Activated naive CD4-positive, alpha-beta T cell treated with Interleukin-2 at 50 U/mL for 16 hours (primary cell): Measurements from ENCODE around the gene ATP5MC3.

Experiments
- DNase-seq: peaks from one replicate; pipeline ENCODE4 v3.0.0-alpha.2; 2020

The ATP5MC3 gene

DNA sequence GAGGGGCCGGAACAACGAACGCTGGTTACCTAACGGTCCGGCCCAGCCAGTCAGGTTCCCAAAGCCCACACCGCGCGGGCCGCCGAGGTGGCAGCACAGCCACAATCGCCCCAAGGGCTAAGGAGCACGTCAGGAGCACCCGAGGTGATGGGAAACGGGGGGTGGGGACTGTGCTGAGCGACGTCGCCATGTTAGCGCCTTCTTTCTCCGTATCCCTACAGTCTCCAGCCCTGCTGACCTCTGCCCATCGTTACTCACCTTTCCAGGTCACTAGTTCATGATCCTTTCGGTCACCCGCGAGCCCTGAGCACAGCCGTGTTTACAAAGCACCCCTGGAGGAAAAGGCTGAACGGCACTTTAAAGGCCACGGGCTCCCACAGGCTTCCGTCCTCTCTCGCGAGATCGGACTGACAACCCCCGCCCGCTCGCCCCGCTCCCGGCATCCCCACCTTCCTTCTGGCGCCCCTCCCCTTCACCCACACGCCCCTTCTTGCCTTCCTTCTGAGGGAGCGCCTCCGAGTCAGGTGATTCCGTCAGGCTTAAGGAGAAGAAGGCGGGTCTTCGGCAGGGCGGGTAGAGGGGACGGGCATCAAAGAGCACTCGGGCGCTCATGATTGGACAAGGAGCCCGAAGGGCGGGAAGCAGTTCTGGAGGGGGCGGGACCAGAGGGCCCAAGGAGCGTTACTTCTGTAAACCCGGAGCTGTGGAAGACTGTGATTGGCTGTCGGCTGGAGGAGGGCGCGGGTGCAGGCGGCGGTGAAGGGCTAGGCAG, 13.5 kb downstream of the ATP5MC3 start, which contains the start of gene ATF2:
Gene ATF2 (minus strand): TSS at position 412 of the 772 bp plus-strand sequence. CDS start 31,760 bp downstream, outside the sequence.
- DNase-seq = peak; percentile 98

DNA sequence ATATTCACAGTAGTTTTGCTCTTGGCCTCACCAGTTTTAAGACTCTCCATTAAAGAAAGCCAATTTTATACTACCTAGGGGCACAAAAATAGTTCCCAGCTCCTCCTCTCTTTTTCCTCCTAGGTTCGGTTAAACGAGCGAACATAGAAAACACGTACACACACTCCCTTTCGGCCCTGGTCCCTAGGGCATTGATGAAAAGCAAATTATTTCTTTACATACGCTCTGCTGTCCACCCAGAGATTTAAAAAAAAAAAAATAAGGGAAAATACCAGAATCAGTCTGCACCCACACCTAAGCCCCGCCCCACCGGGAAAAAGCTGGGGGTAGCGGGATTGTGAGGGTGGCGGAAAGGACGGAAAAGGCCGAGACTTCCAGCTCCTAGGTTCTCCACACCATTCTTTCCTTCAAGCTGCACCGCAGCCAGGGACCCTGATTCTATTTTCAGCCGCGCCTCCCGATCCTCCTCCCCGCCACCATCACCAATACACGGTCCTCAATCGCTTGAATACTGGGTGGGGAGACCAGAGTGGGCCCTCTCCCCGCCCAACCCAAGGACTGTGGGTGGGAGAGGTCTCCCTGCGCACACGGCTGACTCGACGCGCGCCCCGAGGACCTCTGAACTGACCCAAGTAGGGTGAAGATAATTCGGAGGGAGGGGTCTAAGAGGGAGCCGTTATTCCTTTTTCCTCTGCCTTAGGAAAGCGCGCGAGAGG, 14.3 kb downstream of the ATP5MC3 start:
- DNase-seq = no peak

DNA sequence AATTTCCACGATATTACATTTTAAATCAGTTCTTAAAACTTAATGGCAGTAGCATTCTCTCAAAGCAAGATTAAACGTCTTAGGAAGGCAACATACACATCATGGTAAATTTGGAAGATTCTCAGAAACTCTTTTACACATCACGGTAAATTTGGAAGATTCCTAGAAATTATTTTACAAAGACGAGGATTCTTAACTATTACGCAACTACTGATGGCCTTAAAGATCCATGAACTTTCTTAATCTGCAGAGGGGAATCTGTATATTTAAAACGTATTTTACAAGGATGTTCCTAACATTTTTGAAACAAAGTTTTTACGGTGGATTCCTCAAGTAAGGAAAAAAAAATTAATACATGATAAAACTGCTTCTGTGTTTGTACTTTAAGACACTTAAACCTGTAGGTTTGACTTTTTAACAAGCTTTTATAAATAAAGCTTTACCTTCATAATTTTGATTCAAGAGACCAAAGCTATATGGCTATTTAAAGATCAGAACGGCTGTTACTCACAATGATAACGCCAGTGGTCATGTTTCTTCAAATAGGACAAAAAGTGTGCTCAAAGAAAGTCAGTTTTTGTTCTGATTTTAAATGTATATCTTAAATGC, 15.2 kb downstream of the ATP5MC3 start:
- no peak for DNase-seq

DNA sequence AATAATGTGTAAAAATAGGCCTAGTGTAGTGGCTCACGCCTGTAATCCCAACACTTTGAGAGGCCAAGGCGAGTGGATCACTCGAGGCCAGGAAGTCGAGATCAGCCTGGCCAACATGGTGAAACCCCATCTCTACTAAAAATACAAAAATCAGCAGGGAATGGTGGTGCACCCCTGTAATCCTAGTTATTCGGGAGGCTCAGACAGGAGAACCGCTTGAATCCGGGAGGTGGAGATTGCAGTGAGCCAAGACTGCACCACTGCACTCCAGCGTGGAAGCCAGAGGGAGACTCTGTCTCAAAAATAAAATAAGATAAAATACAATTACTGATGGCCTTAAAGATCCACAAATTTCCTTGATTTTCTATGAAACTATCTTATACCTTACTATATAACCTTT, 17.3 kb downstream of the ATP5MC3 start:
- no peak for DNase-seq

DNA sequence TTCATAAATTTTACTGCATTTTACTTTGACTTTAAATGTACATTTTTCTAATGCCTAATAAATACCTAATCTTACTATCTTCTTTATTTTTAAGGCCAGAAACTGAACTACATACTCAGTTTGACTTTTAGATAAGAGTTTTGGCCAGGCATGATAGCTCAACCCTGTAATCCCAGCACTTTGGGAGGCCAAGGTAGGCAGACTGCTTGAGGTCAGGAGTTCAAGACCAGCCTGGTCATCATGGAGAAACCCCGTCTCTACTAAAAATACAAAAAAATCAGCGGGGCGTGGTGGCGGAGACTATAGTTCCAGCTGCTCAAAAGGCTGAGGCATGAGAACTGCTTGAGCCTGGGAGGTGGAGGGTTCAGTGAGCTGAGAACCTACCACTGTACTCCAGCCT, 22.6 kb downstream of the ATP5MC3 start:
- no peak for DNase-seq

DNA sequence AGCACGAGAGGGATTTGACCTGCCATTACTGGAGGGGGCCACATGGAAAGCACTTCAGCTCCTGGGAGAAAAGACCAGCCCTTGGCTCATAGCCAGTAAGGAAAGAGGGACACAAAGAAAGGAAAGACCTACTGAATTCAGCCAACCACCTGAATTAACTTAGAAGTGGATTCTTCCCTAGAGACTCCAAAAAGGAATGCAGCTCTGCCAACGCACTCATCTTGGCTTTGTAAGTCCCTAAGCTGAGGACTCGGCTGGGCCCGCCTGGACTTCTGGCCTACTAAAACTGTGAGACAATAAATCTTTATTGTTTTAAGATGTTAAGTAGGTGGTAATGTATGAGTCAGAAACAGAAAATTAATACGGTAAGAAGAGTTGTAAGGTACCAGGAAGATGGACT, 25.0 kb downstream of the ATP5MC3 start:
- DNase-seq = no peak

DNA sequence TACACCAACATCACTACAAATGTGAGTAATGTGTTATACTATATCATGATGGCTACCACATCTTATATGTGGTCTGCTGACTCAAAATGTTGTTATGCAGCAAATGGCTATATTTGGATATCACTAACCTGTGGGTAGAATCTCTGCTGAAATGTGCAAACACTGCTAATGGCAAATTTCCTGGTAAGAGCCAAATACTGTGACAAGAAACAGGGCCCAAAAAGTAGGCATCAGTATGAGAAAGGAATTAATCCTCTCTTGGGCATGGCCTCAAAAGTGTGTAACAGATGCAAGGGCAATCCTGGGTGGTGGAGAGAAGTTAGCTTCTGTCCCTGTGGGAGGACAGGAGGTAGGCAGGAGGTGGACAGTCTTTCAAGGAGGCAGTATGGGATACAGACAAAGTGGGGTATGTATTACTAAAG, 26.8 kb downstream of the ATP5MC3 start:
- no peak for DNase-seq

DNA sequence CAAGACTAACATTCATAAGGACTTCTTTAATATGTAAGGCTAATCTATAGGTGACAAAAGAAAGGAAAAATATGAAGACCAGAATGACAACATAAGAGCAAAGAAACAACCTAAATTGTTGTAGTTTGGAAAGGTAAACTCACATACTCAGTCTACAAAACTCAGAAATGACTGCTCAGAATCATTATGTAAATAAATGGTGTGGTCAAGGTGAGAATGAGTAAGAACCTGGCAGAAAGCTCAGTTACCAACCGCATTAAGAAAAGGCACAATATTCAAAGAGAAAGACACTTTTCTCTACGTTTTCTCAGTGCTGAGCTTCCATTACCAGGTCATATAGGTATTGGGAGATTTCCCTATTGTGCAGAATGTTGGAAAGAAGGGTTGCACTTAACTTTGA, 29.3 kb downstream of the ATP5MC3 start:
- DNase-seq = no peak

DNA sequence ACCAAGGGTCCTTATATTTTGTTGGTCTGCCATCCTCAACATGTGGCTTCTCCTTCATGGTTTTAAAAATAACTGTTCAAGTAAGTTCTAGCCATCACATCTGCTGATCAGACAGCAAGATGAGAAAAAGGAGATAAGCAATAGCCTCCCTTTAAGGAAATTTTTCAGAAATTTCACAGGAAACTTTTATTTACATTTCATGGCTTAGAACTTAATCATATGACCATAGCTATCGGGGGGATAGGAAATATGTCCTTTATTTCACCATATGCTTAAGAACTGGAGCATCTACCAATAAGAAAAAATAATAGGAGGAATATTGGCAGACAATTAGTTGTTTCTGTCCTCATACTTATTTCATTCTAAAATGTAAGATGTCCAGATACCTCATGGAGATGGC, 29.7 kb downstream of the ATP5MC3 start:
- DNase-seq = no peak

DNA sequence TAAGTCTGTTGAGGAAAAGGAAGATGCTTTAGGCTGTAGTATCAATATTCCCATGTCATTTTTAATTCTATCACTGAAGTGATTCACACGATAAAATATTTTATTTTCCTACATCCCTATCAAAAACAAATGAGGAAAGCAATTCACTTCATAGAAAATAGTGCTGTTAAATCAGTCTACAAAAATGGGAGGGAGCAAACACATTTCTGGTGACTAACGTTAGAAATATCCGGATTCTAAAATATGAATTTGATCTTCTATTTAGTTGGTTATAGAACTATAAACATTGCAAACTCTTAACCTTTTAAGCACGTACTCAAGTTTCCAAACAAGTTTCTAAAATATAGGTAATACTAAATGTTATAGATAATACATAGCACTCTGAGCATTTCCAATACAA, 34.3 kb downstream of the ATP5MC3 start:
- no peak for DNase-seq

DNA sequence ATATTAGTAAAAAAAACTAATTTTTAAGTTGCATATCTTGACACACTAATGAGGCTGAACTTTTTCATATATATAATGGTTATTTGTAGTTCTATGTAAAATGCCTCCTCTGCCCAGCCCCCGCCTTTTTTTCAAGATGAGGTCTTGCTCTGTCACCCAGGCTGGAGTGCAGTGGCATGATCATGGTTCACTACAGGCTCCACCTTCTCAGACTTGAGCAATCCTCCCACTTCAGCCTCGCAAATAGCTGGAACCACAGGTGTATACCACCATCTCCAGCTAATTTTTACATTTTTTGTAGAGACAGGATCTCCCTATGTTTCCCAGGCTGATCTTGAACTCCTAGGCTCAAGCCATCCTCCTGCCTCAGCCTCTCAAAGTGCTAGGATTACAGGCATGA, 37.8 kb downstream of the ATP5MC3 start:
- DNase-seq = no peak

DNA sequence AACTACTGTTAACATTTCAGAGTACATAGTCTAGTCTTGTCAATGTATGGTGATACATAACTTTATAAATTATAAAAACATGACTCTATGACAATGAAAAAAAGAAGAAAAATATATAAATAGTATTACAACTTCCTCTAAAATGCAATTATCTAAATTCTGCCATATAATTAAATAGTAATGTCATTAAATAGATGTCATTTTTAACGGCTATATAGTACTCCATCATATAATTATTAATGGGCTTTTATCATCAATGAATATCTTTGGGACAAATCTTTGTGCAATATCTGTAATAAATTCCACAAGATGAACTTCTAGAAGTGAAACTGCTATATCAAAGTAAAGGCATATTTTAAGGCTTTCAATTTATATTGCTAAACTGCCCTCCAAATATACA, 38.3 kb downstream of the ATP5MC3 start:
- DNase-seq = no peak

DNA sequence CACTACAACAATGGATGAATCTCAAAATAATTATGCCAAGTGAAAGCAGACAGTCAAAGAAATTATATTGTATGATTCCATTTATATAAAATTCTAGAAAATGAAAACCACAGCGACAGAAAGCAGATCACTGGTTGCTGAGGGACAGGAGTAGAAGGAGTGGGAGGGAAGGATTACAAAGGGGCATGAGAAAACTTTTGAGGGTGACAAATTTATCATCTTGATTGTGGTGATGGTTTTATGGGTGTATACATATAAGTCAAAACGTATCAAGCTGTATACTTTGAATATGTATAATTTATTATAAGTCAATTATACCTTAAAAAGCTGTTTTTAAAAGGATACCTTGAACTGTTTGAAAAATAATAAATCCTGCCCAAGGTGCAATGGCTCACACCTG, 41.2 kb downstream of the ATP5MC3 start:
- DNase-seq = no peak

DNA sequence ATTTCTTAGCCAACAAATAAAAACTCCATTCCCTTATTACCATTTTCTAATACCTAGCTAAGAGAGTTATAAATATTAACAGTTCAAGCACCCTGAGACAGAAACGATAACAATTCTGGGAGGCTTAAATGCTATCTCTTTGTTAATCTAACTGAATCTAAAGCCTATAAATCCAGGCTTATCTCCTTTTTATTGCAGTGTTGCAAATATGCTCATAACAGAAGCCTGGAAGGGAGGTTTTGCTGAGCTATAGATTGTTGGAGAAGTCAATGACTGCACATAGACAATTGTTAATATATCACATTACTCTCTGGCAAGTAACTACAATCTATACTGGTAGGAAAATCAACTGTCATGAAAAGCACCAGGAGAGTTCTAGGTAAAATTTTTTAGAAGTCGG, 43.7 kb downstream of the ATP5MC3 start:
- DNase-seq = no peak

DNA sequence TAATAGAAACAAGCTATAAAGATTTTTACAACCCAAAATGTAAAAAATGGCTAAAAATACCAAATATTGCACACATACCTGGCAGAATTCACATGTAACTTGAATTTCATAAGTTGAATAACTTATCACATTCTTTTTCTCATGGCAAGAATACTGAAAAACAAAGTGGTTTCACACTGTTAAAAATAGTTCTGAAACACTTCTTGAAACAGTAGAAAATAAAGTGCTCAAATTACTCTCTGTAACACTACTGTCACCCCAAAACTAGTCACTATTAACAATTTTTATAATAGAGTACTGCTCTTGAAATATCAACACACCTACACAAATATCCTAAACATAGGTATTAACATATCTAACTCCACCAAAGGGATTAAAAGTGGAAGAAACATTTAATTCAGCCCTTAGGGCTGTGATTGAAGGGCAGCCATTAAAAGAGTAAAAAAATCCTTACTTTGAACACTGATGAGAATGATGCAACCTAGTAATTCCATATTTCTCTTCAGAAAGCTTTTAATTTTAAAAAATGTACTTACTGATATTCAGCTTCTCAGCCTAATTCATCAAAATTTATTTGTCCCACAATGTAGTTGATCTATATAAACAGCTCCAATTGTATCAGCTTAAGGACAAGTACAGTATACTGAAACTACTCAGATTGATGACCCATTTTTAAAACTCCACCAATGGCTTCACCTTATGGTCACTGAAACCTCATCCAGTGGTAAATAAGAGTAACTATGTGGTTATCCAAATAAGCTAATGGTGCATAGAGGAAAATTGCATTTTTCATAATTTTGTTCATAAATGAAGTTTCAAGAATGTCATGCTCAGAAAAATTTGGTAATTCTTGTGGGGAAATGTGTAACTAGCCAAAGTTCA, 44.9 kb downstream of the ATP5MC3 start:
- no peak for DNase-seq

DNA sequence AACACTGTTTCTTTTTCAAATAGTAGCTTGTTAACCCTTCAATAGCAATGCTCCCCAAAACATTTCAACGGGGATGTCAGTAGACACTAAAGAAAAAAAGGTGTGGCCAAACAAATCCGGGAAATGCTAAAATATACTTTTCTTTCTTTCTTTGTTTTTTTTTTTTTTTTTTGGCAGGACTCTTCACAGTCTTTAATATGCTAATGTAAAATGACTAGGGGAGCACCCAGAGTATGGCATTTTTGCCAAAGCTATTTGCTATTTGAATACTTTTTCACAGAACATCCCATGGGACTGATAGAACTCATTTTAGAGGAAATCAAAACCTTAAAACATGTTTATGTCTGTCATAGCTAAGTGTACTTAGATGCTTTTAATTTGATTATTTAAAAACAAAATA, 45.6 kb downstream of the ATP5MC3 start:
- no peak for DNase-seq

DNA sequence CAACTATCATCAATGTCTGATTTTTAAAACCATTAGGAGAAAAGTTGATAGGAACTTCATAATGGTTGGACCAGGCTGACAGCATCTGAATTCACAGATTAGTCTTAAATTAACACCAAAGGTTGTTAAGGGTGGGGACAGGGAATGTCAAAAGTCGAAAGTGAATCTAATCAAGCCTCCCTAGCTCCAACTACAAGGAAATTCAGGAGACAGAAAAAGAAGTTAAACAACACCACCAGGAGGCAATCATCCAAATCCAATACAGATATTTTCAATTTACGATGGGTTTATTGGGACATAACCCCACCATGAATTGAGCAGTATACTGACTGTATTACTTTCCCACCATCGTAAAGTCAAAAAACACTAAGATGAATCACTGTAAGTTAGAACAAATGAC, 46.3 kb downstream of the ATP5MC3 start:
- no peak for DNase-seq

DNA sequence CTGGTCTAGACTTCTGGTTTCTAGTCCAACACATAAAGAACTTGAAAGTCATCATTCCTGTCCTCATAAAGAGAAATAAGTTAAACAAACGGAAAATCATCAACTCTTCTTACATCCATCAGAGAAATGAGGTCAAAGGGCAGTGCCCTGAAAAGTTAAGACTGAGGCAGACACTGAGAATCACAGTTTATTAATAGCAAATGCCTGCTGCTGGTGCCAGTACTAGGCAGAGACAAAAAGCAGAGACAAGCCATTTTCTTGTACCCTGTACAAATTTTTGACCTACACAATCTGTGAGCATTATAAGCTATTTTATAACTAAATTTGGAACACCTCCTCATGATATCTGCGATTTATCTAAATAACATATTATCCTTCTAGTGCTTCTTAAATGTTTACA, 50.3 kb downstream of the ATP5MC3 start:
- DNase-seq = no peak

DNA sequence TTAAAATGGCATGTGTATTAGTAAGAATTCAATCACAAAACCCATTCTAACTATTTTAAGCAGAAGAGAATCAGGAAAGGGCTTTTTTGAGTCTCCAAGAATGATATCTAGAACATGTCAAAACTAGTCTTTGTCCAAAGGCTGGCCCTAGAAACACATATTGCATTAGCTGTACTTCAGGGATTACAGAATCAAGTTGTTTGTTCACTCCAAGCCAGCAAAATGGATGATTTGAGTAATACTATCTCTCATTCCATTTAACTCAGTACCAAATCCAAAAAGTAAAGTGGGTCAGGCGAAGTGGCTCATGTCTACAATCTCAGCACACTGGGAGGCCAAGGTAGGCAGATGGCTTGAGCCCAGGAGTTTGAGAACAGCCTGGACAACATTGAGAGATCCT, 54.8 kb downstream of the ATP5MC3 start:
- DNase-seq = no peak
